Endodermal cell (in vitro differentiated cells): ENCODE results near the gene PNPO. TPM values are rescaled to one million over a fixed set of nuclear protein-coding genes. Genes with fewer than 3 reads are reported as not detected.
A peak's percentile ranks its signal among the peaks of the same experiment; 100 is the strongest.

Experiments
- DNase-seq: peaks from one replicate; pipeline ENCODE4 v3.0.0-alpha.2; 2017
- H3K27ac ChIP-seq: 2 replicates; pipeline ENCODE4 v1.5.1; 2013; ENCODE audit warnings: mild to moderate bottlenecking, low read depth, low read length, moderate library complexity
- H3K27me3 ChIP-seq: 2 replicates; pipeline ENCODE4 v1.6.1; 2013; ENCODE audit warnings: mild to moderate bottlenecking, low read length, moderate library complexity; ENCODE audit not compliant: insufficient read depth, control insufficient read depth, poor library complexity, severe bottlenecking
- H3K36me3 ChIP-seq: 2 replicates; pipeline ENCODE4 v1.7.0; 2013; ENCODE audit warnings: mild to moderate bottlenecking, low read length, moderate library complexity; ENCODE audit not compliant: control insufficient read depth, insufficient read depth
- H3K4me1 ChIP-seq: one replicate; pipeline ENCODE4 v1.7.0; 2013; ENCODE audit warnings: low read length; ENCODE audit not compliant: control insufficient read depth, insufficient read depth
- H3K4me3 ChIP-seq: 2 replicates; pipeline ENCODE4 v1.5.1; 2013; ENCODE audit warnings: mild to moderate bottlenecking, low read length, moderate library complexity
- H3K9ac ChIP-seq: 2 replicates; pipeline ENCODE4 v1.6.1; 2013; ENCODE audit warnings: mild to moderate bottlenecking, low read length, moderate library complexity; ENCODE audit not compliant: poor library complexity, severe bottlenecking; ENCODE audit errors: extremely low read depth
- H3K9me3 ChIP-seq: 2 replicates; pipeline ENCODE4 v1.6.1; 2013; ENCODE audit warnings: mild to moderate bottlenecking, low read length, moderate library complexity; ENCODE audit not compliant: control insufficient read depth
- H3K27ac Mint-ChIP-seq: 2 replicates; pipeline ENCODE4 v1.8.0; 2020; ENCODE audit warnings: mixed read lengths
- H3K27me3 Mint-ChIP-seq: 2 replicates; pipeline ENCODE4 v1.8.0; 2021; ENCODE audit warnings: mild to moderate bottlenecking, mixed read lengths; ENCODE audit not compliant: insufficient read depth
- H3K36me3 Mint-ChIP-seq: 2 replicates; pipeline ENCODE4 v1.8.0; 2020; ENCODE audit warnings: low read depth, mixed read lengths
- H3K4me1 Mint-ChIP-seq: 2 replicates; pipeline ENCODE4 v1.8.0; 2020; ENCODE audit warnings: mixed read lengths
- H3K4me3 Mint-ChIP-seq: 2 replicates; pipeline ENCODE4 v1.8.0; 2020; ENCODE audit warnings: mild to moderate bottlenecking, moderate library complexity, mixed read lengths
- H3K9me3 Mint-ChIP-seq: 2 replicates; pipeline ENCODE4 v1.8.0; 2020; ENCODE audit warnings: mild to moderate bottlenecking, mixed read lengths
- WGBS, 2 experiments: methylation state at CpG; one replicate each; pipeline versions ENCODE4 v1.1.5 to v1.1.7; 2013; ENCODE audit warnings: missing lambda C conversion rate in 2 of 2, mixed read lengths in 1 of 2; ENCODE audit not compliant: insufficient coverage in 1 of 2, insufficient read length in 1 of 2; 5-methylcytosine and 5-hydroxymethylcytosine counted together
- total RNA-seq, 2 donors: library from RNA; stranded (reverse); fragmentation: NEBNext Ultra II Directional in 1 of 2; extraction: Animal tissue kit (Norgen Biotek cat#: 25700) in 1 of 2; gene quantifications; 2 replicates in 1 of 2; 3 replicates in 1 of 2; pipeline ENCODE4 v1.2.1, GENCODE V29; 2021
- TF ChIP-seq, protein P1 (sequence below): fragments of 200-600 bp; sonication (generic); conservative IDR thresholded peaks from 2 replicates; pipeline ENCODE4 v1.5.0; 2021; ENCODE audit warnings: antibody characterized with exemption, mild to moderate bottlenecking

The PNPO gene
- total RNA-seq, 2 donors from 2014 or later: 8.5 to 10.4 TPM

- Histone ChIP-seq H3K9ac (no peak overlapping the region), H3K4me1 (no peaks in the 10 kb centered on the region), H3K27ac (no peak overlapping the region), H3K4me3 (no peak overlapping the region), H3K36me3 (peaks cover 1% of the 10 kb centered on the region), H3K27me3 (peaks cover 5% of the 10 kb centered on the region), H3K9me3 (no peaks in the 10 kb centered on the region)
- H3K36me3 Mint-ChIP-seq: peaks cover 5% of the 10 kb centered on the region
- WGBS, 2 experiments: 93 to 98% methylated on average over 5 of the region's 5 CpGs
- no peak for DNase-seq
- no peak overlapping the region for H3K27ac Mint-ChIP-seq
- peaks cover 18% of the 10 kb centered on the region for H3K27me3 Mint-ChIP-seq
- H3K4me1 Mint-ChIP-seq: peaks cover 8% of the 10 kb centered on the region
- TF ChIP-seq, protein P1, sequence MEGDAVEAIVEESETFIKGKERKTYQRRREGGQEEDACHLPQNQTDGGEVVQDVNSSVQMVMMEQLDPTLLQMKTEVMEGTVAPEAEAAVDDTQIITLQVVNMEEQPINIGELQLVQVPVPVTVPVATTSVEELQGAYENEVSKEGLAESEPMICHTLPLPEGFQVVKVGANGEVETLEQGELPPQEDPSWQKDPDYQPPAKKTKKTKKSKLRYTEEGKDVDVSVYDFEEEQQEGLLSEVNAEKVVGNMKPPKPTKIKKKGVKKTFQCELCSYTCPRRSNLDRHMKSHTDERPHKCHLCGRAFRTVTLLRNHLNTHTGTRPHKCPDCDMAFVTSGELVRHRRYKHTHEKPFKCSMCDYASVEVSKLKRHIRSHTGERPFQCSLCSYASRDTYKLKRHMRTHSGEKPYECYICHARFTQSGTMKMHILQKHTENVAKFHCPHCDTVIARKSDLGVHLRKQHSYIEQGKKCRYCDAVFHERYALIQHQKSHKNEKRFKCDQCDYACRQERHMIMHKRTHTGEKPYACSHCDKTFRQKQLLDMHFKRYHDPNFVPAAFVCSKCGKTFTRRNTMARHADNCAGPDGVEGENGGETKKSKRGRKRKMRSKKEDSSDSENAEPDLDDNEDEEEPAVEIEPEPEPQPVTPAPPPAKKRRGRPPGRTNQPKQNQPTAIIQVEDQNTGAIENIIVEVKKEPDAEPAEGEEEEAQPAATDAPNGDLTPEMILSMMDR: no peak
- no peaks in the 10 kb centered on the region for H3K9me3 Mint-ChIP-seq
- H3K4me3 Mint-ChIP-seq: no peak overlapping the region
These were observed 27.5 kb downstream of the PNPO start for GRCh38 chr17:47968836-47969235.

DNA sequence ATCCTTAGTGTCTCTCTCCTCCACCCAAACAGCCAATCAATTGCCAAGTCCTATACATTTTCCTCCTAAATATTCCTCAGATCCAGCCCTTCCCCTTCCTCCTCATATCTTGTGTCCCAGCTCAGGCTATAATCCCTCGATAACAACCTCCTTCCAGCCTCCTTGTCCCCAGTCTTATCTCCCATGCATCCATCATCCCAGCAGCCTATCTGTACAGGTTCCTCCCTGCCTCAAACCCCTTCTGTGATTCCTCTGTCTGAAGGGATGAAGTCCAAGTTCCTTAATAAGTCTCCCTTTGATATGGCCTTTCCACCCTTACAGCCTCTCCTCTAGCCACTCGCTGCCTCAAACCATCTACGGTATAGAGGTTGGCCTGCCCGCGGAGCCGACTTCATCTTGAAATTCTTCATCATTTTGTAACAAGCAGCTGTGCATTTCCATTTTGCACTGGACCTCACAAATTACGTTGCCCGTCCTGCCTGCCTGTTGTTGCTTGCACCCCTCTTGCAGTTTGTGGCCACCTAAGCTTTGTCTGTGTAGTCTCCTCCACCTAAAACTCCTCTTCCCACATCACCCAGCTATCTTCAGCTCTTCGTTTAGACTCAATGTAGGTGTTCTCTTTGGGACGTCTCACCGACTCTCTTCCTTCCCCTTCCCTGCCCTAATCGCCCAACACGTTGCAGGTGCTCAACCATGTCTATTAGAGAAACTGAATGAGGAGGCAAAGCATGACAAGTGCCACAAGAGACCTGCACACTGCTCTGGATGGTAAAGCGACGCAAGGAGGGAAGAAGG lies 28.8 kb downstream of the PNPO start:
- 67 to 71% methylated on average over 13 to 15 of the region's 15 CpGs for WGBS, 2 experiments
- Histone ChIP-seq H3K27ac (no peak overlapping the region), H3K4me3 (no peak overlapping the region), H3K4me1 (no peaks in the 10 kb centered on the region), H3K36me3 (peaks cover 11% of the 10 kb centered on the region), H3K9ac (no peak overlapping the region), H3K9me3 (no peaks in the 10 kb centered on the region), H3K27me3 (peaks cover 5% of the 10 kb centered on the region)
- H3K9me3 Mint-ChIP-seq: no peaks in the 10 kb centered on the region
- no peak overlapping the region for H3K27ac Mint-ChIP-seq
- H3K4me1 Mint-ChIP-seq: peaks cover 8% of the 10 kb centered on the region
- peaks cover 14% of the 10 kb centered on the region for H3K27me3 Mint-ChIP-seq
- DNase-seq: no peak
- H3K4me3 Mint-ChIP-seq: peak overlapping the region; percentile 86
- H3K36me3 Mint-ChIP-seq: peaks cover 17% of the 10 kb centered on the region
- TF ChIP-seq, protein P1: no peak

- H3K4me1 ChIP-seq: no peaks in the 10 kb centered on the region
- Mint-ChIP-seq H3K9me3 (no peaks in the 10 kb centered on the region), H3K27me3 (peaks cover 13% of the 10 kb centered on the region), H3K4me1 (peaks cover 8% of the 10 kb centered on the region), H3K4me3 (peak within 1 kb of the TSS; percentile 86), H3K27ac (peak within 1 kb of the TSS; percentile 98), H3K36me3 (peaks cover 24% of the 10 kb centered on the region)
- peak; percentile 100 for DNase-seq
- H3K9me3 ChIP-seq: no peaks in the 10 kb centered on the region
- peak within 1 kb of the TSS; percentile 79 for H3K4me3 ChIP-seq
- TF ChIP-seq, protein P1: peak; percentile 93
- peaks cover 5% of the 10 kb centered on the region for H3K27me3 ChIP-seq
- WGBS, 2 experiments: 1% methylated on average over 32 to 62 of the region's 62 CpGs
- peaks cover 18% of the 10 kb centered on the region for H3K36me3 ChIP-seq
- H3K27ac ChIP-seq: no peak within 1 kb of the TSS
- H3K9ac ChIP-seq: peak within 1 kb of the TSS; percentile 39
These were observed 29.5 kb downstream of the PNPO start, which contains the start of gene CDK5RAP3 for GRCh38 chr17:47970725-47971499. CDK5RAP3 (plus strand) TSS chr17:47971113; CDS start chr17:47971147, 34 bp downstream.
